T-helper 17 cell (primary cell): ENCODE measurements around the gene DGAT2. TPM values are rescaled to one million over a fixed set of nuclear protein-coding genes. Genes with fewer than 3 reads are reported as not detected.
"Not testable (repeated sequence)": the region's sequence is repeated elsewhere in the genome, so short reads cannot be mapped to it uniquely, and the experiment has no call there.

Source experiments
- ATAC-seq: fragments of 150-1000 bp; cut with Tn5 transposase; 2 replicates; pipeline ENCODE4 v1.10.0; 2021; ENCODE audit warnings: mild to moderate bottlenecking, moderate library complexity
- DNase-seq, 3 donors: peaks; one replicate each; pipeline versions ENCODE4 v3.0.0 to v3.0.0-alpha.2; 2020 to 2021
- H3K9me3 ChIP-seq: one replicate; pipeline ENCODE4 v1.7.0; 2013; ENCODE audit warnings: low read length, mild to moderate bottlenecking; ENCODE audit not compliant: control insufficient read depth, poor library complexity, severe bottlenecking
- H3K27ac Mint-ChIP-seq: one replicate; pipeline ENCODE4 v1.8.0; 2022; ENCODE audit warnings: mild to moderate bottlenecking, moderate library complexity, mixed read lengths
- H3K27me3 Mint-ChIP-seq: one replicate; pipeline ENCODE4 v1.8.0; 2022; ENCODE audit warnings: mixed read lengths
- H3K36me3 Mint-ChIP-seq: one replicate; pipeline ENCODE4 v1.8.0; 2022; ENCODE audit warnings: low read depth, mixed read lengths
- H3K4me1 Mint-ChIP-seq: one replicate; pipeline ENCODE4 v1.8.0; 2022; ENCODE audit warnings: mild to moderate bottlenecking, mixed read lengths
- H3K4me3 Mint-ChIP-seq: one replicate; pipeline ENCODE4 v1.8.0; 2022; ENCODE audit warnings: mild to moderate bottlenecking, moderate library complexity, mixed read lengths
- total RNA-seq, 4 donors: library from RNA in 2 of 4; stranded (reverse) in 2 of 4; gene quantifications; one replicate each; pipeline ENCODE4 v1.2.3 and lab custom pipeline; 2022 to 2026

The DGAT2 gene
- total RNA-seq, 2 donors from 2014 or later, result 0.55 to 1.2 TPM

GRCh38 chr11:75735181-75735845, 33.3 kb upstream of the DGAT2 start:
- no peak for ATAC-seq
- no peak overlapping the region for H3K27ac Mint-ChIP-seq
- peaks cover 45% of the 10 kb centered on the region for H3K27me3 Mint-ChIP-seq
- H3K9me3 ChIP-seq, result no peaks in the 10 kb centered on the region
- no peak for DNase-seq
- H3K4me1 Mint-ChIP-seq, result peaks cover 4% of the 10 kb centered on the region
- H3K36me3 Mint-ChIP-seq, result peaks cover 2% of the 10 kb centered on the region
- no peak overlapping the region for H3K4me3 Mint-ChIP-seq

- H3K4me3 Mint-ChIP-seq, result no peak overlapping the region
- no peak for ATAC-seq
- peaks cover 2% of the 10 kb centered on the region for H3K36me3 Mint-ChIP-seq
- H3K9me3 ChIP-seq, result no peaks in the 10 kb centered on the region
- no peak overlapping the region for H3K27ac Mint-ChIP-seq
- H3K4me1 Mint-ChIP-seq, result peaks cover 4% of the 10 kb centered on the region
- peaks cover 35% of the 10 kb centered on the region for H3K27me3 Mint-ChIP-seq
- DNase-seq, result no peak
These were observed 31.3 kb upstream of the DGAT2 start for GRCh38 chr11:75737314-75737713.

- peaks cover 35% of the 10 kb centered on the region for H3K27me3 Mint-ChIP-seq
- peaks cover 2% of the 10 kb centered on the region for H3K4me1 Mint-ChIP-seq
- no peak for ATAC-seq
- DNase-seq, result no peak
- H3K36me3 Mint-ChIP-seq, result no peaks in the 10 kb centered on the region
- no peak overlapping the region for H3K4me3 Mint-ChIP-seq
- H3K9me3 ChIP-seq, result no peaks in the 10 kb centered on the region
- no peak overlapping the region for H3K27ac Mint-ChIP-seq
These were observed 27.9 kb upstream of the DGAT2 start for GRCh38 chr11:75740681-75741080.

- peaks cover 29% of the 10 kb centered on the region for H3K27me3 Mint-ChIP-seq
- not testable (repeated sequence) for H3K9me3 ChIP-seq, H3K4me1 Mint-ChIP-seq, DNase-seq, ATAC-seq, H3K36me3 Mint-ChIP-seq, H3K4me3 Mint-ChIP-seq, H3K27ac Mint-ChIP-seq
These were observed 25.4 kb upstream of the DGAT2 start for GRCh38 chr11:75743159-75743558.

- DNase-seq, result no peak
- H3K27me3 Mint-ChIP-seq, result peaks cover 29% of the 10 kb centered on the region
- H3K9me3 ChIP-seq, result no peaks in the 10 kb centered on the region
- ATAC-seq, result no peak
- no peaks in the 10 kb centered on the region for H3K36me3 Mint-ChIP-seq
- H3K4me3 Mint-ChIP-seq, result no peak overlapping the region
- H3K4me1 Mint-ChIP-seq, result peaks cover 5% of the 10 kb centered on the region
- H3K27ac Mint-ChIP-seq, result no peak overlapping the region
These were observed 24.6 kb upstream of the DGAT2 start for GRCh38 chr11:75743711-75744563.

- Mint-ChIP-seq H3K27me3 (peaks cover 29% of the 10 kb centered on the region), H3K36me3 (no peaks in the 10 kb centered on the region), H3K27ac (no peak overlapping the region), H3K4me3 (no peak overlapping the region), H3K4me1 (peaks cover 5% of the 10 kb centered on the region)
- no peak for ATAC-seq
- no peaks in the 10 kb centered on the region for H3K9me3 ChIP-seq
- DNase-seq, result no peak
These were observed 22.8 kb upstream of the DGAT2 start for GRCh38 chr11:75745807-75746206.

GRCh38 chr11:75748729-75749273, 19.8 kb upstream of the DGAT2 start:
- not testable (repeated sequence) for ATAC-seq, H3K36me3 Mint-ChIP-seq, H3K9me3 ChIP-seq, H3K4me3 Mint-ChIP-seq, H3K4me1 Mint-ChIP-seq, DNase-seq, H3K27ac Mint-ChIP-seq
- H3K27me3 Mint-ChIP-seq, result peaks cover 22% of the 10 kb centered on the region

GRCh38 chr11:75754933-75755332, 13.6 kb upstream of the DGAT2 start:
- H3K27me3 Mint-ChIP-seq, H3K9me3 ChIP-seq, H3K4me1 Mint-ChIP-seq, DNase-seq, H3K4me3 Mint-ChIP-seq, H3K27ac Mint-ChIP-seq, H3K36me3 Mint-ChIP-seq, ATAC-seq: not testable (repeated sequence)

- no peaks in the 10 kb centered on the region for H3K36me3 Mint-ChIP-seq
- no peaks in the 10 kb centered on the region for H3K9me3 ChIP-seq
- H3K4me1 Mint-ChIP-seq, result peaks cover 4% of the 10 kb centered on the region
- peaks cover 9% of the 10 kb centered on the region for H3K27me3 Mint-ChIP-seq
- H3K27ac Mint-ChIP-seq, result no peak overlapping the region
- ATAC-seq, result no peak
- no peak overlapping the region for H3K4me3 Mint-ChIP-seq
- no peak for DNase-seq
These were observed 10.9 kb upstream of the DGAT2 start for GRCh38 chr11:75757651-75758050.

GRCh38 chr11:75759832-75760231, 8.7 kb upstream of the DGAT2 start:
- DNase-seq, result no peak
- Mint-ChIP-seq H3K27me3 (peaks cover 9% of the 10 kb centered on the region), H3K4me3 (no peak overlapping the region), H3K4me1 (peaks cover 4% of the 10 kb centered on the region), H3K27ac (no peak overlapping the region), H3K36me3 (no peaks in the 10 kb centered on the region)
- no peak for ATAC-seq
- H3K9me3 ChIP-seq, result no peaks in the 10 kb centered on the region

- Mint-ChIP-seq H3K36me3 (no peaks in the 10 kb centered on the region), H3K4me3 (no peak overlapping the region), H3K27me3 (peaks cover 9% of the 10 kb centered on the region), H3K27ac (no peak overlapping the region), H3K4me1 (peaks cover 4% of the 10 kb centered on the region)
- ATAC-seq (no peak), DNase-seq (no peak)
- H3K9me3 ChIP-seq, result no peaks in the 10 kb centered on the region
These were observed 8.3 kb upstream of the DGAT2 start for GRCh38 chr11:75760243-75760642.

- Mint-ChIP-seq H3K27me3 (peaks cover 9% of the 10 kb centered on the region), H3K36me3 (no peaks in the 10 kb centered on the region), H3K4me3 (no peak overlapping the region), H3K27ac (peak overlapping the region; percentile 68), H3K4me1 (peaks cover 4% of the 10 kb centered on the region)
- DNase-seq, result no peak
- no peak for ATAC-seq
- no peaks in the 10 kb centered on the region for H3K9me3 ChIP-seq
These were observed 7.7 kb upstream of the DGAT2 start for GRCh38 chr11:75760710-75761493.

- peaks cover 11% of the 10 kb centered on the region for H3K27me3 Mint-ChIP-seq
- ATAC-seq (no peak), DNase-seq (no peak)
- H3K36me3 Mint-ChIP-seq, result no peaks in the 10 kb centered on the region
- no peak overlapping the region for H3K27ac Mint-ChIP-seq
- H3K4me3 Mint-ChIP-seq, result no peak overlapping the region
- H3K9me3 ChIP-seq, result no peaks in the 10 kb centered on the region
- H3K4me1 Mint-ChIP-seq, result peaks cover 7% of the 10 kb centered on the region
These were observed 6.4 kb upstream of the DGAT2 start for GRCh38 chr11:75762158-75762557.
